ENCODE results near the gene EDEM1.

The EDEM1 gene

DNA sequence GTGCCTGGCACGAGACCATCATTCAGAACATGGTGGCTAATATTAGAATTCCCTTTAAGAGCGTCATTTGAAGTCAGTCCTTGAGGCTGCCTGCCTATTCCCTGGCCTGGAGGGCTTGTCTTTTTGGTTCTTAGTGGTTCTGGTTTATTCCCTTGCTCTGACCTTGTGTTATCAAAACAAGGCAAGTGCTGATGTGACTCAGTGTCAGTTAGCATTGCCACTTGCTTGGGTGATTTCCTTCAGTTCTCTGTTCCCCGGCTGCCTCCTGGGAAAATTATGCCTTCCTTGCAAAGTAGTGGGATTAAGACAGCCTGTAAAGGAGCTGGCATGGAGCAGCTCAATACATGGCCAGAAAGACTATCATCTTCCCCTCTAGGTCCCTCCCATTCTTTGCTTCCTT, 64.6 kb downstream of the EDEM1 start:
- H3K4me3 ChIP-seq (ENCODE audit: control insufficient read depth, low read depth, low read length): no peak overlapping the region
- no peak for DNase-seq (ENCODE audit: low read depth)
- TF ChIP-seq, protein P1, sequence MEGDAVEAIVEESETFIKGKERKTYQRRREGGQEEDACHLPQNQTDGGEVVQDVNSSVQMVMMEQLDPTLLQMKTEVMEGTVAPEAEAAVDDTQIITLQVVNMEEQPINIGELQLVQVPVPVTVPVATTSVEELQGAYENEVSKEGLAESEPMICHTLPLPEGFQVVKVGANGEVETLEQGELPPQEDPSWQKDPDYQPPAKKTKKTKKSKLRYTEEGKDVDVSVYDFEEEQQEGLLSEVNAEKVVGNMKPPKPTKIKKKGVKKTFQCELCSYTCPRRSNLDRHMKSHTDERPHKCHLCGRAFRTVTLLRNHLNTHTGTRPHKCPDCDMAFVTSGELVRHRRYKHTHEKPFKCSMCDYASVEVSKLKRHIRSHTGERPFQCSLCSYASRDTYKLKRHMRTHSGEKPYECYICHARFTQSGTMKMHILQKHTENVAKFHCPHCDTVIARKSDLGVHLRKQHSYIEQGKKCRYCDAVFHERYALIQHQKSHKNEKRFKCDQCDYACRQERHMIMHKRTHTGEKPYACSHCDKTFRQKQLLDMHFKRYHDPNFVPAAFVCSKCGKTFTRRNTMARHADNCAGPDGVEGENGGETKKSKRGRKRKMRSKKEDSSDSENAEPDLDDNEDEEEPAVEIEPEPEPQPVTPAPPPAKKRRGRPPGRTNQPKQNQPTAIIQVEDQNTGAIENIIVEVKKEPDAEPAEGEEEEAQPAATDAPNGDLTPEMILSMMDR (IDR thresholded peaks at IDR 0.05; ENCODE audit: control insufficient read depth, insufficient read depth, low read depth, low read length, missing control alignments): no peak

DNA sequence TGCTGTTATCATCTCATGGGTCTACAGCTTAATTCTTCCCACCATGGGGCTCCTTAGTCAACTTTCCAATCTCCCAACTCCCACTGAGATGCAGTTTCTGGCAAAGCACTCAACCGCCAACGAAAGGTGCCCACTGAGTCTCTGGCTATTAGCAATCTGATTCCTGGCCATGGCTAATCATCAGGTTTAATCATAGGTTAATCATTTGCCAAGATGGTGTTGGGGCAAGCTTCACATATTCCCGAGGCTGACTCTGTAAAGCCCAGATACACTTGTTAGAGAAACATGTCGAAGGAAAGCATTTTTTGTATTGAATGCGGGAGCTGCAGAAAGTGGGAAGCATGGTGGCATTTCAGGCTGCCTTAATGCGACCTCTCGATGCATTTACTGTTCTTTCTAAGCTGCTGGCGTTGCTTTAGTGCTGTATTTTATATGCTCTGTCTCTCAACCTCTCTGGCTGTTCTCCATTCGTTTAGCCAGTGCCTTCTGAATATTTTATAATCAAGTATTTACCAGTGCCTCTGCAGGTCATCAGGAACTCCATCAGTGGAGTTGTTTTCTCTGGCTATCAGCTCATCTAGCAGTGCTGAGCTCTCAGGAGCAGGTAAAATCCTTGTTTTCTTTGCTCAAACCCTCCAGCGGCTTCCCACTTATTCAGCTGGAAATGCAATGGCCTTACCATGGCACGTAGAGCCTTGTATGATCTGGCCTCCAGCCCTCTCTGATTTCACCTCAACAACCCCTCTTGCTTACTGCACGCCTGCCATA, 67.0 kb downstream of the EDEM1 start:
- no peak overlapping the region for H3K4me3 ChIP-seq (ENCODE audit: control insufficient read depth, low read depth, low read length)
- DNase-seq (ENCODE audit: low read depth): no peak
- TF ChIP-seq, protein P1 (IDR thresholded peaks at IDR 0.05; ENCODE audit: control insufficient read depth, insufficient read depth, low read depth, low read length, missing control alignments): no peak

DNA sequence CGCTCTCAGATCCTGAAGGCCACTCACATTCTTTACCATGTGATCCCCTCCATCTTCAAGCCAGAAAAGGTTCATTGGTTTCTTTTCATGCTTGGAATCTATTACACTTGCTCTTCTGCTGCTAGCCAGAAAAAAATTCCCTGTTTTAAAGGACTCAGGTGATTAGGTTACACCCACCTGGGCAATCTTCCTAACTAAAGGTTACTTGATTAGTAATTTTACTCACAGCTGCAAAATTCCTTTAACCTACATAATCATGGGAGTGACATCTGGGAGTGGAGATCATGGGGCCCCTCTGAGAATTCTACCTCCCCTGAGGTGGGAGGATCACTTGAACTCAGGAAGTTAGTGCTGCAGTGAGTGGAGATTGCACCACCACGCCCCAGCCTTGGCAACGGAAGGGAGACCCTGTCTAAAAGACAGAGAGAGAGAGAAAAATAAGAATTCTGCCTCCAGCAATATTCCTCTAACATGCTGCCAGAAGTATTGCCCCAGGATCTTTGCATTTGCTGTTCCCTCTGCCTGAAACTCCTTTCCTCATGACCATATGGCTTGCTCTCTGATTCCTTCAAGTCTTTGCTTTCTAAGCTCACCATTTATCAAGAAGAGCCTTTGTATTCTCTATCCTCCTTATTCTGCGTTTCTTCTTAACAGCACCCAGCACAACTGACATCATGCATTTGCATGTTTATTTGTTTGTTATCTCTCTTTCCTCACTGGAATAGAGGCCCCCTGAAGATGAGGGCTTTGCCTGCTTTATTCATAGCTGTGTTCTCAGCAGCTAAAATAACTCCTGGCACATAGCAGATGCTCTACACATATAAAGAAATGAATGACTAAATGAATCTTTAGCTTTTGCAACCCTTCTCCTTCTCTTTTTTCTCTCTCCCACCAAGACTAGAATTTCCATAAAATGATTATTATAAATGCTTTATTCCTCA, 68.2 kb downstream of the EDEM1 start:
- H3K4me3 ChIP-seq (ENCODE audit: control insufficient read depth, low read depth, low read length): no peak overlapping the region
- no peak for DNase-seq (ENCODE audit: low read depth)
- TF ChIP-seq, protein P1 (IDR thresholded peaks at IDR 0.05; ENCODE audit: control insufficient read depth, insufficient read depth, low read depth, low read length, missing control alignments): no peak

DNA sequence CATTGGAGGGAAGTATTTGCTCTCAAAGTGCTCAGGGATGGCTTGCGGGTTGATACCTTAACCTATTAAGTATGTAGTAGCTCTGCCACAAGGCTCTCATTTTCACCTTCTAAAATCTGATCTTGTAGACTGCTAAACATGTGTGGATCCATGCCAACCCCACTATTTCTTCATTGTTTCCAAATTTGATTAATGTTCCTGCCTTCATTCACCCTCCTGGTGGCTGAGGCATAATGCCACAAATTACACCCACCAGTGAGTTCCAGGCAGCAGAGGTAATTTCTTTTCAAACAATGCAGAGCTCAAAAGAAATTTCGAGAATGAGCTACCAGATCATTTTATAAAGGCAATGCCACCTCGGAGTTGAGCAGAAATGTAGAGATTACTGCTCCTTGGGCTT, 71.0 kb downstream of the EDEM1 start:
- no peak for DNase-seq (ENCODE audit: low read depth)
- no peak overlapping the region for H3K4me3 ChIP-seq (ENCODE audit: control insufficient read depth, low read depth, low read length)
- TF ChIP-seq, protein P1 (IDR thresholded peaks at IDR 0.05; ENCODE audit: control insufficient read depth, insufficient read depth, low read depth, low read length, missing control alignments): no peak

DNA sequence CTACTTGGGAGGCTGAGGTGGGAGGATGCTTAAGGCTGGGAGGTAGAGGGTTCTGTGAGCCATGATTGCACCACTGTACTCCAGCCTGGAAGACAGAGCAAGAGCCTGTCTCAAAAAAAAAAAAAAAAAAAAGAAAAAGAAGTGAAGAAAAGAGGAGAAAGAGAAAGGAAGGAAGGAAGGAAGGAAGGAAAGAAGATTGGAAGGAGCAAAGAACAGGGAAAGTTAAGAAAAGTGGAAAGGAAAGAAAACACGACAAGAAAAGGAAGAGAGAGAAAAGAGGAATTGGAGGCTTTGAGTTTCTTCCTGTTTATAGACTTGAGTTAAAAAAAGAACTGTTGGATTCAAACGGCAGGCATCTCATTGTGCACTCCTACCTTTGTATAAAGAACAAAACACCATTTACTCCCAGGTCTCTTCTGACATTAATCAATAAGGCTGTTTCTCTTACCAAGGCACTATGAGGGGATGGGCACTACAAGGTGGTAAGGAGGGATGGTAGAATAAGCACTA, 73.5 kb downstream of the EDEM1 start:
- H3K4me3 ChIP-seq (ENCODE audit: control insufficient read depth, low read depth, low read length): no peak overlapping the region
- TF ChIP-seq, protein P1 (IDR thresholded peaks at IDR 0.05; ENCODE audit: control insufficient read depth, insufficient read depth, low read depth, low read length, missing control alignments): no peak
- no peak for DNase-seq (ENCODE audit: low read depth)

DNA sequence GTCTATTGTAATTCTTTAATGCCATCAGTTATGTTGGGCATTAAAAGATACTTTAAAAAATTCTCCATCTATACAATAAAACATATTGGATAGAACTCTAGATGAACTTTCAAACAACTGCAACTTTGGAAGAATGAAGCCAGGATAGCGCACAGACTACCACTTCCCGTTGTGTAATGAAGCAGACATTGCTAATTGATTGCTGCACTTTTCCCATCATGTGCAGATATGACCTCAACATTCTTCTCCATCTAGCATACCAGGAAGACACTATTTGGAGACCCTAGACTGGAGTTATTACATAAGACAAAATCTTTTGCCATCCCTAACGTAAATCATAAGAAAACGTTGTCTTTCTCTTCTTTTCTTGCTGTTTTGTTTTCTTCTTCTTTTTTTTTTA, 75.0 kb downstream of the EDEM1 start:
- DNase-seq (ENCODE audit: low read depth): no peak
- no peak overlapping the region for H3K4me3 ChIP-seq (ENCODE audit: control insufficient read depth, low read depth, low read length)
- TF ChIP-seq, protein P1 (IDR thresholded peaks at IDR 0.05; ENCODE audit: control insufficient read depth, insufficient read depth, low read depth, low read length, missing control alignments): no peak

Data from AG09309 (cell line).